IMR-90 (cell line): Measurements from ENCODE around the gene ACOXL. TPM values are rescaled to one million over a fixed set of nuclear protein-coding genes. Genes with fewer than 3 reads are reported as not detected.

Source experiments
- ATAC-seq: fragments of 200-7000 bp; cut with Tn5 transposase; 2 replicates; pipeline ENCODE4 v1.9.1; 2020; ENCODE audit warnings: low read depth, mild to moderate bottlenecking, moderate library complexity
- BruUV-seq: library from RNA; stranded (reverse); fragments of 400-500 nt; replicated peaks from 2 replicates; lab custom pipeline; 2021; lab: Mats Ljungman, UMichigan
- CTCF ChIA-PET: fragments of 300-600 bp; formaldehyde crosslinking; extraction: SDS; loops from one replicate; lab custom pipeline; 2021; ENCODE audit warnings: antibody characterized with exemption; lab: Yijun Ruan, JAX
- POLR2A ChIA-PET: fragments of 300-600 bp; sonication (Branson Sonifier 250); formaldehyde crosslinking; loops from one replicate; lab custom pipeline; 2022; ENCODE audit warnings: antibody characterized with exemption; ENCODE audit not compliant: unreplicated experiment; lab: Charles Lee
- DNase-seq: peaks from one replicate; pipeline ENCODE4 v3.0.0; 2013
- H2AFZ ChIP-seq: replicated peaks from 2 replicates; pipeline ENCODE3; 2013; ENCODE audit warnings: low read length, mild to moderate bottlenecking; ENCODE audit not compliant: poor library complexity
- H2AK5ac ChIP-seq: 2 replicates; pipeline ENCODE4 v1.6.1; 2013; ENCODE audit warnings: low read depth, low read length, inconsistent platforms
- H2AK9ac ChIP-seq: replicated peaks from 2 replicates; pipeline ENCODE3; 2013; ENCODE audit warnings: mild to moderate bottlenecking, low read depth, low read length, moderate library complexity; ENCODE audit not compliant: poor library complexity
- H2BK120ac ChIP-seq: 2 replicates; pipeline ENCODE4 v1.6.1; 2013; ENCODE audit warnings: low read depth, low read length, inconsistent platforms
- H2BK15ac ChIP-seq: 3 replicates; pipeline ENCODE4 v1.6.1; 2013; ENCODE audit warnings: low read depth, low read length, inconsistent platforms
- H2BK20ac ChIP-seq: 2 replicates; pipeline ENCODE4 v1.6.1; 2013; ENCODE audit warnings: low read depth, mild to moderate bottlenecking, inconsistent platforms, low read length, moderate library complexity
- H2BK5ac ChIP-seq: 2 replicates; pipeline ENCODE4 v1.6.1; 2013; ENCODE audit warnings: mild to moderate bottlenecking, low read depth, low read length, inconsistent platforms; ENCODE audit not compliant: poor library complexity, severe bottlenecking
- H3K14ac ChIP-seq: replicated peaks from 2 replicates; pipeline ENCODE4 v1.6.1; 2013; ENCODE audit warnings: low read depth, low read length, inconsistent platforms
- H3K18ac ChIP-seq: 2 replicates; pipeline ENCODE4 v1.6.1; 2013; ENCODE audit warnings: low read depth, low read length, control low read depth
- H3K23ac ChIP-seq: 2 replicates; pipeline ENCODE4 v1.6.1; 2013; ENCODE audit warnings: low read depth, low read length, inconsistent platforms
- H3K27ac ChIP-seq: 2 replicates; pipeline ENCODE4 v1.5.1; 2013; ENCODE audit warnings: mild to moderate bottlenecking, control low read depth, low read length; ENCODE audit not compliant: insufficient read depth
- H3K27me3 ChIP-seq: 2 replicates; pipeline ENCODE4 v1.6.1; 2013; ENCODE audit warnings: low read length; ENCODE audit not compliant: control insufficient read depth, insufficient read depth
- H3K36me3 ChIP-seq: 2 replicates; pipeline ENCODE4 v1.6.1; 2013; ENCODE audit warnings: low read length, mixed read lengths; ENCODE audit not compliant: control insufficient read depth, insufficient read depth
- H3K4ac ChIP-seq: 2 replicates; pipeline ENCODE4 v1.6.1; 2013; ENCODE audit warnings: low read depth, low read length, inconsistent platforms
- H3K4me1 ChIP-seq: 2 replicates; pipeline ENCODE4 v1.6.1; 2013; ENCODE audit warnings: low read length, mixed read lengths; ENCODE audit not compliant: control insufficient read depth, insufficient read depth
- H3K4me2 ChIP-seq: 2 replicates; pipeline ENCODE4 v1.6.1; 2013; ENCODE audit warnings: low read depth, mild to moderate bottlenecking, control low read depth, low read length, moderate library complexity
- H3K4me3 ChIP-seq: 2 replicates; pipeline ENCODE4 v1.5.1; 2013; ENCODE audit warnings: low read depth, mild to moderate bottlenecking, control low read depth, low read length, moderate library complexity; ENCODE audit not compliant: insufficient read depth
- H3K56ac ChIP-seq: 2 replicates; pipeline ENCODE4 v1.6.1; 2013; ENCODE audit warnings: low read length, inconsistent platforms; ENCODE audit not compliant: insufficient read depth; ENCODE audit errors: extremely low read depth
- H3K79me1 ChIP-seq, 2 experiments: 2 replicates each; pipeline ENCODE4 v1.6.1; 2013; ENCODE audit warnings: low read length in 2 of 2, inconsistent platforms in 1 of 2, low read depth in 1 of 2
- H3K9ac ChIP-seq: 2 replicates; pipeline ENCODE4 v1.6.1; 2013; ENCODE audit warnings: low read depth, low read length, control low read depth
- H3K9me1 ChIP-seq: 2 replicates; pipeline ENCODE4 v1.6.1; 2013; ENCODE audit warnings: low read length, inconsistent platforms; ENCODE audit not compliant: insufficient read depth
- H3K9me3 ChIP-seq: 2 replicates; pipeline ENCODE4 v1.6.1; 2013; ENCODE audit warnings: low read length; ENCODE audit not compliant: control insufficient read depth, insufficient read depth
- H4K20me1 ChIP-seq: 2 replicates; pipeline ENCODE4 v1.6.1; 2013; ENCODE audit warnings: low read length, inconsistent platforms; ENCODE audit not compliant: insufficient read depth
- H4K5ac ChIP-seq: 2 replicates; pipeline ENCODE4 v1.6.1; 2013; ENCODE audit warnings: mild to moderate bottlenecking, low read depth, low read length, control low read depth
- H4K8ac ChIP-seq, 2 experiments: 2 replicates each; pipeline ENCODE4 v1.6.1; 2013; ENCODE audit warnings: low read depth in 2 of 2, low read length in 2 of 2, control low read depth in 1 of 2, inconsistent platforms in 1 of 2
- H4K91ac ChIP-seq: 2 replicates; pipeline ENCODE4 v1.6.1; 2013; ENCODE audit warnings: low read depth, low read length, inconsistent platforms; ENCODE audit not compliant: insufficient read depth
- BHLHE40 ChIP-seq: fragments of 150-350 bp; IDR thresholded peaks from 2 replicates; pipeline ENCODE4 v1.6.1; 2016; ENCODE audit warnings: mild to moderate bottlenecking, low read depth, low read length
- CEBPB ChIP-seq: IDR thresholded peaks from 2 replicates; pipeline ENCODE4 v1.6.1; 2012; ENCODE audit warnings: low read depth, low read length, improper control_type of control experiment
- CHD1 ChIP-seq: IDR thresholded peaks from 2 replicates; pipeline ENCODE4 v1.6.1; 2012; ENCODE audit warnings: low read depth, low read length, improper control_type of control experiment
- FOS ChIP-seq: fragments of 150-350 bp; IDR thresholded peaks from 2 replicates; pipeline ENCODE4 v1.6.1; 2016; ENCODE audit warnings: low read depth, low read length
- MAFK ChIP-seq: IDR thresholded peaks from 2 replicates; pipeline ENCODE4 v1.6.1; 2012; ENCODE audit warnings: low read depth, low read length, improper control_type of control experiment
- MAZ ChIP-seq: IDR thresholded peaks from 2 replicates; pipeline ENCODE4 v1.6.1; 2012; ENCODE audit warnings: low read depth, mild to moderate bottlenecking, low read length, improper control_type of control experiment, moderate library complexity, borderline replicate concordance
- MXI1 ChIP-seq: IDR thresholded peaks from 2 replicates; pipeline ENCODE4 v1.6.1; 2012; ENCODE audit warnings: low read depth, mild to moderate bottlenecking, low read length, moderate library complexity, borderline replicate concordance
- NFE2L2 ChIP-seq: fragments of 150-350 bp; IDR thresholded peaks from 2 replicates; pipeline ENCODE4 v1.6.1; 2016; ENCODE audit warnings: low read depth, mild to moderate bottlenecking, low read length
- POLR2A ChIP-seq: IDR thresholded peaks from 2 replicates; pipeline ENCODE4 v1.6.1; 2012; ENCODE audit warnings: mild to moderate bottlenecking, low read depth, low read length
- RAD21 ChIP-seq: IDR thresholded peaks from 2 replicates; pipeline ENCODE4 v1.6.1; 2012; ENCODE audit warnings: low read length, improper control_type of control experiment
- RCOR1 ChIP-seq: IDR thresholded peaks from 2 replicates; pipeline ENCODE4 v1.6.1; 2012; ENCODE audit warnings: mild to moderate bottlenecking, low read length, improper control_type of control experiment; ENCODE audit not compliant: insufficient replicate concordance
- RFX5 ChIP-seq: IDR thresholded peaks from 2 replicates; pipeline ENCODE4 v1.8.0; 2012; ENCODE audit warnings: low read depth, mild to moderate bottlenecking, low read length, moderate library complexity
- SMC3 ChIP-seq: fragments of 150-350 bp; IDR thresholded peaks from 2 replicates; pipeline ENCODE4 v1.6.1; 2016; ENCODE audit warnings: low read depth, mild to moderate bottlenecking, antibody characterized with exemption, low read length, moderate library complexity
- WGBS, 2 experiments: methylation state at CpG; one replicate each; pipeline versions ENCODE4 v1.1.5 to v1.1.7; 2013; ENCODE audit warnings: missing lambda C conversion rate in 2 of 2; ENCODE audit not compliant: insufficient read length in 1 of 2; ENCODE audit errors: extremely low coverage in 2 of 2; 5-methylcytosine and 5-hydroxymethylcytosine counted together
- dilution Hi-C: fragments of 300-500 bp; cut with HindIII; formaldehyde crosslinking; loops from one replicate; pipeline ENCODE4 v1.14.3; 2018; ENCODE audit warnings: low sequenced_read_pairs; ENCODE audit not compliant: unreplicated experiment
- in situ Hi-C: fragments of 300-500 bp; cut with MboI; formaldehyde crosslinking; loops from 3 replicates; pipeline ENCODE4 v1.14.3; 2019; ENCODE audit warnings: low sequenced_read_pairs, inconsistent platforms, mixed read lengths
- intact Hi-C: fragments of 100-400 bp; cut with micrococcal nuclease; formaldehyde crosslinking; loops from 2 replicates; pipeline ENCODE4 v1.10.0; 2022
- polyA plus RNA-seq, 3 experiments: library from polyadenylated mRNA; depleted of rRNA; stranded (reverse); fragments of >200 nt; gene quantifications; 2 replicates each; pipeline ENCODE4 v1.2.3, GENCODE V29; 2012; ENCODE audit warnings: low replicate concordance in 1 of 3
- total RNA-seq: library from RNA; depleted of rRNA; stranded (reverse); fragments of >200 nt; gene quantifications from 2 replicates; pipeline ENCODE4 v1.2.3, GENCODE V29; 2012
- TF ChIP-seq, protein P1 (sequence below): conservative IDR thresholded peaks from 2 replicates; pipeline ENCODE4 v1.5.1; 2012; ENCODE audit warnings: mild to moderate bottlenecking, low read depth, low read length, improper control_type of control experiment
- TF ChIP-seq, protein P2 (sequence below): fragments of 150-350 bp; IDR thresholded peaks from 2 replicates; pipeline ENCODE4 v1.6.1; 2017; ENCODE audit warnings: mild to moderate bottlenecking, antibody characterized with exemption, low read length, low read depth
- TF ChIP-seq, protein P3 (sequence below): fragments of 150-350 bp; IDR thresholded peaks from 2 replicates; pipeline ENCODE4 v1.6.1; 2016; ENCODE audit warnings: low read depth, mild to moderate bottlenecking, low read length, moderate library complexity, borderline replicate concordance

ACOXL gene
- total and polyA plus RNA-seq, 2 of the 4 experiments (the other 2 are of a cell fraction): not detected

DNA sequence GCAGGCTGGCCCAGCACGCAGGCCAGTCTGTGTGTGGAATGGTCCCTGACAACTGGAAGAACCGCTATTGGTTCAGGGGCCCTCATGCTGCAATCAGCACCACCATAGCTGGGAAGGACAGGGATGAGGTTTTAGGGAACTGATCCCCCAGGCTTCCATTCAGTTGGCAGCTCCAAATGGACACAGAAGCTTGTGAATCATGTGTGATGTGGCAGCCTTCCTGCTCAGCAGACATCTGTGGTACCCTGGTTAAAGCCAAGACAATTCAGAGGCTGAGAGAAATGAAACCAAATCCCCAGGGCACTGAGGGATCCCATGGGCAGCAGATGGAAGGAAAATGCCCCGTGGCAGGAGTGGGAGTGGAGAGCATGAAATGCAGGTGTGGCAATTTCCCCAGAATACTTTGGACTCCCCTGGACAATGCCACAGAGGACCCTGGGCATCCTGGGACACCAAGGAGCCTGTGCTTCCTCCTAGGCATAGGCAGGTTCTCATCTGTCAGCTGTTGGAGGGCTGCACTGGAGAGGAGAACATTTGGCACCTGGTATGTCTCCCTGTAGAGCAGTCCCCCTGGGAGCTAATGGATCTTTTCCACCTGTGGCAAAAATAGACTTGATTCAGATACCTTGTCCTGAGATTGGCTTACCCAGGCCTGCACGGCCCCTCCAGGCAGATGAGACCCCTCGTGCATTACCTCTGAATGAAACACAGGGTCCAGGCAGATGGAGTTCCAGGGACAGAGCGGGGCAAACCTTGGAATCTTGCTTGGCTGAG lies 226.2 kb downstream of the ACOXL start:
- no peak overlapping the region for H3K18ac ChIP-seq
- no peak overlapping the region for H3K4me3 ChIP-seq
- H3K27me3 ChIP-seq: peaks cover 17% of the 10 kb centered on the region
- no peak for DNase-seq
- H2AK9ac ChIP-seq: no peak overlapping the region
- H3K27ac ChIP-seq: no peak overlapping the region
- no peaks in the 10 kb centered on the region for H3K9me3 ChIP-seq
- H4K91ac ChIP-seq: no peak overlapping the region
- WGBS, 2 experiments: 57% methylated on average over 3 of the region's 6 CpGs; no CpG with 5 or more reads in 1 of the 2 experiments
- no peak overlapping the region for H2AFZ ChIP-seq
- intact Hi-C loops: no loop called here
- no peak overlapping the region for H4K8ac ChIP-seq
- H3K4me1 ChIP-seq: no peaks in the 10 kb centered on the region
- H2AK5ac ChIP-seq: no peak overlapping the region
- H2BK15ac ChIP-seq: no peak overlapping the region
- no peak overlapping the region for H2BK20ac ChIP-seq
- H3K9me1 ChIP-seq: no peaks in the 10 kb centered on the region
- in situ Hi-C loops: no loop called here
- H4K20me1 ChIP-seq: no peaks in the 10 kb centered on the region
- no peak overlapping the region for H3K56ac ChIP-seq
- ATAC-seq: no peak
- no peak overlapping the region for H3K4me2 ChIP-seq
- H2BK5ac ChIP-seq: no peak overlapping the region
- no peak overlapping the region for H3K9ac ChIP-seq
- dilution Hi-C loops: no loop called here
- ChIA-PET CTCF (no interaction called here), POLR2A (no interaction called here)
- no peak overlapping the region for H3K4ac ChIP-seq
- TF ChIP-seq CHD1: no peak
- no peak for TF ChIP-seq RCOR1
- no peak for TF ChIP-seq CEBPB
- TF ChIP-seq, protein P1, sequence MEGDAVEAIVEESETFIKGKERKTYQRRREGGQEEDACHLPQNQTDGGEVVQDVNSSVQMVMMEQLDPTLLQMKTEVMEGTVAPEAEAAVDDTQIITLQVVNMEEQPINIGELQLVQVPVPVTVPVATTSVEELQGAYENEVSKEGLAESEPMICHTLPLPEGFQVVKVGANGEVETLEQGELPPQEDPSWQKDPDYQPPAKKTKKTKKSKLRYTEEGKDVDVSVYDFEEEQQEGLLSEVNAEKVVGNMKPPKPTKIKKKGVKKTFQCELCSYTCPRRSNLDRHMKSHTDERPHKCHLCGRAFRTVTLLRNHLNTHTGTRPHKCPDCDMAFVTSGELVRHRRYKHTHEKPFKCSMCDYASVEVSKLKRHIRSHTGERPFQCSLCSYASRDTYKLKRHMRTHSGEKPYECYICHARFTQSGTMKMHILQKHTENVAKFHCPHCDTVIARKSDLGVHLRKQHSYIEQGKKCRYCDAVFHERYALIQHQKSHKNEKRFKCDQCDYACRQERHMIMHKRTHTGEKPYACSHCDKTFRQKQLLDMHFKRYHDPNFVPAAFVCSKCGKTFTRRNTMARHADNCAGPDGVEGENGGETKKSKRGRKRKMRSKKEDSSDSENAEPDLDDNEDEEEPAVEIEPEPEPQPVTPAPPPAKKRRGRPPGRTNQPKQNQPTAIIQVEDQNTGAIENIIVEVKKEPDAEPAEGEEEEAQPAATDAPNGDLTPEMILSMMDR: no peak
- no peak for TF ChIP-seq MAFK
- no peak for TF ChIP-seq FOS
- no peak for TF ChIP-seq RAD21
- no peak for TF ChIP-seq BHLHE40
- no peak for TF ChIP-seq MAZ
- no peak for TF ChIP-seq MXI1
- no peak for TF ChIP-seq NFE2L2
- TF ChIP-seq, protein P2, sequence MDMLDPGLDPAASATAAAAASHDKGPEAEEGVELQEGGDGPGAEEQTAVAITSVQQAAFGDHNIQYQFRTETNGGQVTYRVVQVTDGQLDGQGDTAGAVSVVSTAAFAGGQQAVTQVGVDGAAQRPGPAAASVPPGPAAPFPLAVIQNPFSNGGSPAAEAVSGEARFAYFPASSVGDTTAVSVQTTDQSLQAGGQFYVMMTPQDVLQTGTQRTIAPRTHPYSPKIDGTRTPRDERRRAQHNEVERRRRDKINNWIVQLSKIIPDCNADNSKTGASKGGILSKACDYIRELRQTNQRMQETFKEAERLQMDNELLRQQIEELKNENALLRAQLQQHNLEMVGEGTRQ: no peak
- no peak for TF ChIP-seq RFX5
- no peak for TF ChIP-seq POLR2A
- TF ChIP-seq, protein P3, sequence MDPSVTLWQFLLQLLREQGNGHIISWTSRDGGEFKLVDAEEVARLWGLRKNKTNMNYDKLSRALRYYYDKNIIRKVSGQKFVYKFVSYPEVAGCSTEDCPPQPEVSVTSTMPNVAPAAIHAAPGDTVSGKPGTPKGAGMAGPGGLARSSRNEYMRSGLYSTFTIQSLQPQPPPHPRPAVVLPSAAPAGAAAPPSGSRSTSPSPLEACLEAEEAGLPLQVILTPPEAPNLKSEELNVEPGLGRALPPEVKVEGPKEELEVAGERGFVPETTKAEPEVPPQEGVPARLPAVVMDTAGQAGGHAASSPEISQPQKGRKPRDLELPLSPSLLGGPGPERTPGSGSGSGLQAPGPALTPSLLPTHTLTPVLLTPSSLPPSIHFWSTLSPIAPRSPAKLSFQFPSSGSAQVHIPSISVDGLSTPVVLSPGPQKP: no peak
- no peak for TF ChIP-seq SMC3
- no TSS peak for BruUV-seq
- H3K36me3 ChIP-seq: no peaks in the 10 kb centered on the region
- no peak overlapping the region for H2BK120ac ChIP-seq
- no peak overlapping the region for H4K5ac ChIP-seq
- H3K79me1 ChIP-seq: no peaks in the 10 kb centered on the region
- no peak overlapping the region for H3K14ac ChIP-seq
- no peak overlapping the region for H3K23ac ChIP-seq
